ENCODE measurements around the gene TDRD9.
A peak's percentile ranks its signal among the peaks of the same experiment; 100 is the strongest.
"Not testable (repeated sequence)": the region's sequence is repeated elsewhere in the genome, so short reads cannot be mapped to it uniquely, and the experiment has no call there.

The TDRD9 gene

DNA sequence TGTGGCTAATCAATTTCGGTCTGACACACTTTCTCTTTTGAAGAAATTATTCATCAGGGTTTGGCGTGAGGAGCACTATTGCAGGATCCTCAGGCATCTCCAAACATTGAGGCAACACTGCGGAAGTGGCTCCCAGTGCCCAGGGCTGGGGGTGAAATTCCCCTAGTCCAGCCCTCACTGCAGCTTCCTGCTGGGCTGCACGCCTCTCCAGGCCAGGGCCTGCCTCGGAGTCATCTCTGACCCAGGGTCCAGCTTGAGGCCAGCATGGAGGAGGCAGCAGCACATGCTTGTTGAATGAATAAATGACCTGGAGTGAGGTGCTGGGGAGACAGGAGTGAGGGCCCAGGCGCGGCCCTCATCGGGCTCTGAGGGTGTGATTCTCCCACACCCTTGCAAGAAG, 36.0 kb upstream of the TDRD9 start:
- no peak for DNase-seq (ENCODE audit: low read depth)

DNA sequence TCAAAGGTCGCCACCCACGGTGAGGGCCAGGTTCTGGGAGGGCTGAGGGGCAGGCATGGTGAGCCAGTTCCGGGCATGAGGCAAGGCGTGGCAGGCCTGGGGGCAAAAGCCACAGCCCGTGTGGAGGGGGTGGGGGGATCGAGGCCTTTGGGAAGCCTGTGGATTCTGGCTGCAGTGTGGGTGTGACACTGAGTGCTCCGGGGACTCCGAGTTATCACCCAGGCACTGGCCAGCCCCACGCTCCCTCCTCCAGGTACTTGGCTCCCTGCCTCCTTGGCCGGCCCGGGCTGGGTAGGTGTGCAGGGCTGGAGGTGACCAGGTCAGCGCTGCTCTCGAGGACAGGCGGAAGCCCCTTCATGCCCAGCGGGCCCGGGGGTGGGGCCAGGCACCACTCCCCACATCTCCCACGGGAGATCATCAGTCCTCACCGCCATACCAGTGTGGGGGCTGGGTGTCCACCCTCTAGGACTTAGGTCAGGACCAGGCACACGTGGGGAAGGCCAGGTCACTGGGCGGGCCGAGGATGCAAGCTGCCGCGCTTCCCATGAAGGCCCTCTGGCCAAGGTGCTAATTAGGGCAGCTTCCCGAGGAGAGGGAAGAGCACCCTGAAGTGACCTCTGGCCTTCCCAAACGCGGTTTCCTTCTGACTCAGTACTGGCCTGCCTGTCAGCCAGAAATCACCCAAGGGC, 34.1 kb upstream of the TDRD9 start:
- DNase-seq (ENCODE audit: low read depth), result no peak

DNA sequence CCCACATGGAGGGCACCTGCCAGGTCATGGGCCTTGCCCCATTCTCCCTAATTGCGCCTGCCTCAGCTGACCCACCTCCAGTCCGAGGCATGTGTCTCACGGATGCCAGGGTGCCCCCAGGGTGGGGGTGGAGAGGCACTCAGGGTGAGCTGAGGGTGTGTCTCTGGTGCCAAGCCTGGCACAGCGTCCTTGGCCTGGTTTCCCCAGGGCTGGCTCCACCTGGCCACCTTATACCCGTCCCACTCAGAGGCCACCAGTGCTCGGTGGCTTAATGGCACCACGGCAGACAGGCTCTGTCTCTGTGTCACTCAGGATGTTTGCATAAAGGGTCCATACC, 33.6 kb upstream of the TDRD9 start:
- DNase-seq (ENCODE audit: low read depth), result no peak

- DNase-seq (ENCODE audit: low read depth), result no peak
These were observed 31.7 kb upstream of the TDRD9 start for GRCh38 chr14:103896578-103896977.

DNA sequence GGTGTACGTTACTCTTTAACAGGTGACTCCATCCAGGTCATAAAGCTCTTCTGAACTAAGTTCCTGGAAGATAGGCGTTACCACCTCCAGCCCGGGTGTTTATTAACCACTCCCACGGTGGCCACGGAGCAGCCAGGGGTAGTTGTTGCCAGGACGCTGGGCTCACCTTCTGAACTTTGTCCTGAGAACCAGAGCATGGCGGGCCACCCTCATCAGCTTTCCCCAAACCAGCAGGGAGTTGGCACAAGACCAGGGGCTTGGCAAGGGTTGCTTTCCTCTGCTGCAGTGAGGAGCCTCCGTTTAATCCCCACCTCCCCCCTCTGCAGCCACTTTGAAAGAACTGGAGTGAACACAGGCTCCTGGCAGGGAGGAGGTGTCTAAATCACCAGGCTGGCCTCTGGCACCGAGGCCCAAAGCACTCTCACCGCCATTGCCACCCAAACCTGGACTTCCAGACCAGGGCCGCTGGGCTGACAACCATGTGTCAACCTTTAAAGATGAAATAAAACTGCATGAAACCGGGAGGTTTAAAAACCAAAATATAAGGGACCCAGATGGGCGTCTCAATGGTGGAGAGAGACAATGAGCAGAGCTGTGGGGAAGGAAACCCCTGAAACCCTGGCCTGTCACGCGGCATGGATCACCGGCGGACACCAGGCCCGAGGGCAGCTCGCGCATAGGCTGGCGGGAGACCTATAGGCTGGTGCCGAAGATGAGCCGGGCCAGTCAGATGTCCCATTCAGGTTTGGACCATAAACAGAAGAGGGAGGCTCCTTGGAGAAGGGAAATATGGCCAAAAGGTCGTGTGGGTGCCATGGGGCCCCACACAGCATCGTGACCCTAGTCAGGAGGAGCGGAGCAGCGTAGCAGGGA, 30.9 kb upstream of the TDRD9 start:
- DNase-seq (ENCODE audit: low read depth), result no peak

- DNase-seq (ENCODE audit: low read depth), result no peak
These were observed 30.1 kb upstream of the TDRD9 start for GRCh38 chr14:103898204-103898603.

DNA sequence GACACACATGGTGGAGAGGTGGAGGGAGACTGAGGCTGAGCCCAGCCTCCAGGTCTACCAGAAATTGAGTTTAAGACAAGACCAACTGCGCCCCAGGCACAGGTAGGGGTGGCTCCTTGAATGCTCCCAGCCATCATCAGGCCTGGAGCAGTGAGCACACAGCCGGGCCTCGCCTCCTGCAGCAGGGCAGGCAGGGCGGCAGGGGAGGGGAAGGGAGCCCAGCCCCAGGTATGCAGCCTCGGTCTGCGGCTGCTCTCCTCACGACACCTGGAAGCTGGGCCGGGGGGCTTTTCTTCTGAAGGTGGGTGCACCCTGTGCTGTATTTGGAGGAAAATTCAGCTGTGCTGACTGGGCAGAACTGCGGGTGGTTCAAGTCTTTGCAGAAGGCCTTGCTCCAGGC, 29.5 kb upstream of the TDRD9 start:
- DNase-seq (ENCODE audit: low read depth), result no peak

DNA sequence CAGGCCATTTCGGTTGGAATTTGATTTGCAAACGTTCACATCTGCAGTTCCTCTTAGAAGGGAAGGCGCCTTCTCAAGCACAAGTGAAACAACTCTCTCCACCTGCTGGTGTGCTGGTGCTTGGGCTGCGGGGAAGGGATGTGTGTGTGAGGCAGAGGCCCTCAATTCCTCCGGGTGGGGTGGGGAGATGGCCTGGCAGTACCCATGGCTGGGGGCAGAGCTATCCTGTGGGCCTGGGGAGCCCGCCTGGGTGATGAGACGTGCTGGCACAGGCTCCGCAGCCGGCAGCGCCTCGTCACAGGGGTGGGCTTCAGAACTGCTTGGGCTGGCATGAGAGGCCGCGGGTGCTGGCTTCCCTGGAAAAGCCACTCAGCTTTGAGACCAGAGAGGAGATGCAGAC, 28.9 kb upstream of the TDRD9 start:
- DNase-seq (ENCODE audit: low read depth), result no peak

DNA sequence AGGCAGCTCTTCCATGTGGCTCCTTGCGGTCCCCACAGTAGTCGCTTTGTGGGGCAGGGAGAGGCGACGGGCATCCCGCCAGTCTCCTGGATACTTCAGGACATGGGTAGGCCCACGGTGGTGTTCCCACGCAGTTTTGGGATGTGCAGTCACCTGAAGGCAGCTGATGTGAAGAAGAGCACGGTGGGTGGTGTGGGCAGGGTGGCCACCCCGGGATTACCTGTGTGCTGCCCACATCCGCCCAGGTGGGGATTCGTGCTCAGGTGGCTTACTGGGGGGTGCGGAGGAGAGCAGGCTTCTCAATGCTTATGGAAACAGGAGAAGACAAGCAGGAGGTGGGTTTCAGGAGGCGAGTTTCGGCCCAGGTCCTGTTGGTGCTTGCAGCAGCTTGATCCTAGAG, 28.4 kb upstream of the TDRD9 start:
- no peak for DNase-seq (ENCODE audit: low read depth)

DNA sequence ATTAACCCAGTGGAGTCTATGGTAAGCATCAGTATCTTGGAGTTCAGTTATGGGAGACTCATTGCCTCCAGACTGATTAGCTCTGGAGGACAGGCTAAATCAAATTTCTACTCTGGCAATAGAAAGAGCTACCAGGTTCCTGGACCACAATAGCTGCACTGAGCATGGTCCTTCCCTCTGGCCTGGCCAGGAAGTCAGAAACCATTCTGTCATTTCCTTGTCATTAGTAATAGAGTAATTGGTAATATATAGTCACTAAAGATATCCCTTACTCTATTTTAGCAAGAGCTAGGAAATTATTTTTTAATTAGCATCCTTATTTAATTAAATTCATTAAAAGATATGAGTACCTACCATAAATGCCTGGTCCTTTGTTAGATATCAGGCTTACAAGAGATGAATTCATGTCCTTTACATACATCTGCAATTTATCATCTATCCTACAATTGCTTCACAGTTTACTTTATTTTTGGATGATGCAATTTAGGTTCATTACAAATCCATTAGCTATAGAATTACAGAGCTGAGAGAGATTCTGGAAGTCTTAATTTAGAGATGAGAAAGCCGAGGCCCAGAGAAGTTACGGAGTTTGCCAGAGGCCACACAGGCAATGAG, 23.7 kb upstream of the TDRD9 start:
- no peak for DNase-seq (ENCODE audit: low read depth)

GRCh38 chr14:103905842-103906456, 22.3 kb upstream of the TDRD9 start:
- DNase-seq (ENCODE audit: low read depth), result no peak

DNA sequence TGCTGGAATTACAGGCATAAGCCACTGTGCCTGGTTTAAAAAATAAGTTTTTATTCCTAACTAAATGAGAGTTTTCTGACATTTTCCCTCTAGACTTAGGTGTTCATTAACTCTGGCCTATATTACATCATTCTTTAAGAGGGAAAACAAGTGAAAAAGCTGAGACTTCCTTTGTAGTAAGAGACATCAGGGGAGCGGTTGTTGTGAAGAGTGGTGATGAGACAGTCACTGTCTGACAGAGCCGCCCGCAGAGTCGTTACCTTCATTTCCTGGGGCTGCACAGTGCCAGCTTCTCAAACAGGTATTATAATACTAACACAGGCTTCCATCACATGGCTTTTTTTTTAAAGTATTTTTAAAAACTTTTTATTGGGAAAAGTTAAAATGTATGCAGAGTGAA, 19.7 kb upstream of the TDRD9 start:
- DNase-seq (ENCODE audit: low read depth), result no peak

DNA sequence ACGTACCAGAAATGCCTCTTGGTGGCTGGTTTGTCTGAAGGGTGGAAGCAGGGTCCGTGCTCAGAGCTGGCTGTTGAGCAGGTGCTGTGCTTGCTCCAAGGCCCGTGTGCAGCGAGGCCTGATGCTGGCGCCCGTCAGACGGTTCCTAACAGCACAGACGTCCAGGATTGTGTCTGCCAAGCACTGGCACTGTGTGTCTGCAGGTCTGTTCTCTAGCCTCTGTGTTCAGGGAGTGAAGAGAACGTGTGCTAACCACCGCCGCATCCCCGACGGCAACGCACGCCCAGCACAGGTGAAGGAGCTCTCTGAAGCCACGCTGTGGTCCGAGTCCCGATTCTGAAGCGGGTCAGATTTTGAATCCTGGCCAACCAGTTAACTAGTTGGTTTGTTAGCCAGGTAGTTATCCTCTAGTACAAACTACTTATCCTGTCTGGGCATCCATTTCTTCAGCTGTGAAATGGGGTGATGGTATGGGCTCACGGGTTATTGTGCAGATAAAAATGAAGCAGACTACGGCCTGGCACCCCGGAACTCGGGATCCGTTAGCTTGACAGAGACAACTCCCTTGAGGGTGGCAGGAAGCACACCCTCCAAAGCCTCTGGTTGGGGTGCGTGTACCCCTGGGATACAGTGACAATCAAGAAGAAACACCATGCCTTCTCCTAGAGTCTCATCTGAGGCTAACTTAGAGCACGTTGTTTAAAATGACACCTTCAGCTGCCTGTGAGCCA, 18.6 kb upstream of the TDRD9 start:
- DNase-seq (ENCODE audit: low read depth), result no peak

- DNase-seq (ENCODE audit: low read depth), result peak; percentile 40
These were observed 17.9 kb upstream of the TDRD9 start for GRCh38 chr14:103910262-103910935.

- DNase-seq (ENCODE audit: low read depth), result no peak
These were observed 17.3 kb upstream of the TDRD9 start for GRCh38 chr14:103910984-103911383.

DNA sequence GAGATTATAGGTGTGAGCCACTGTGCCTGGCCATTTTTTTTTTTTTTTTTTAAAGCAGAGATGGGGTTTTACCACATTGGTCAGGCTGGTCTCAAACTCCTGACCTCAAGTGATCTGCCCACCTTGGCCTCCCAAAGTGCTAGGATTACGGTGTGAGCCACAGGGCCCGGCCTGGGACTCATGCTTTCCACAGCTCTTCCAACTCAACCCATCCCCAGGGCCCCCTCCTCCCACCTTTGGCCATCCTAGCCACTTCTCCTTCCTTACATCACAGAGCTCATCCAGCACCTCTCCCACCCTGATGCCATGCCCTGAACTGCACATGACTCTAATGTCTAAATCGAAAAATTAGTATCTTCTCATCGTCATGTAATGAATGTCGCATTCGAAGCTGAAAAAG, 12.6 kb upstream of the TDRD9 start:
- no peak for DNase-seq (ENCODE audit: low read depth)

DNA sequence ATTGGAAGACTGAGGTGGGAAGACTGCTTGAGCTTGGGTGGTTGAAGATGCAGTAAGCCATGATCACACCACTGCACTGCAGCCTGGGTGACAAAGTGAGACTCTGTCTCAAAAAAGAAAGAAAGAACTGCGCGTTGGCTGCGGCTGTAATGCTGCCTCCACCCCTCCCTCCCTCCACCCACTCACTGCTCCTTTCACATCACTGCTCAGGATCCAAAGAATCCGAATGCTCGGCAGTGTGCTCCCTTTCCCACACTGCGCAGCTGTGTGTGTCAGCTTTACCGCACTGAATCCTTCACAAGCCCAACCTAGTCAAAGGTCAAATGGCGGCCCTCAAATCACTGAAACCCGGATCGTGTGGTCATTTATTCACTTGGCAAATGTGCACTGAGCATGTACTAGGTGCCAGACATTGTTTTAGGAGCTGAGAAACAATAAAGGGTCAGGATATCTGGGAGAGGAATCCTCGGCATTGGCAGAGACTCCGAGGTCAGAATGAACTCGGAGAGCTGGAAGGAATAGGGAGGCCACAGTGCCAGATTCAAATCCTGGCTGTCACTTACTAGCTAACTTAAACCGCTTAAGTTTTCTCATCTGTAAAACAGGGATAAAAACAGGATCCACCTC, 11.5 kb upstream of the TDRD9 start:
- DNase-seq (ENCODE audit: low read depth), result no peak

GRCh38 chr14:103920981-103921854, 7.0 kb upstream of the TDRD9 start:
- peak; percentile 90 for DNase-seq (ENCODE audit: low read depth)

GRCh38 chr14:103921855-103922200, 6.4 kb upstream of the TDRD9 start:
- not testable (repeated sequence) for DNase-seq (ENCODE audit: low read depth)

DNA sequence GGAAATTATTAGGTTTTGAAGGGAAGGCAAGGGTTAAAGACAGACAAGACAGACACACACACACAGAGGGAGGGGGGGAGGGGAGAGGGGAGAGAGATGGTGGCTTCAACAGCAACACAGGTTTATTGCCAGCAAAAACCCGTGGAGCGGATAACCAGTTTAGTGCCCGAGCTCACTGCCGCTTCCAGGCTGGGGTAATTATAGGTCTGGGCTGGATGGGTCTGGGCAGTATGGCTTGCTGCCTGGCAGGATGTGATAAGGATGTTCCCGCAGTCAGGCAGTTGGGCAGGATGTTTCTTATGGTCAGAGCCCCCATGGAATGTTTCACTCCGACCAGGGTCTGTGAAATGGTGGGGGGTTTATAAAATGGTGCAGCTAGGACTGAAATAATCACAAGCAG, 4.4 kb upstream of the TDRD9 start:
- no peak for DNase-seq (ENCODE audit: low read depth)

Measured in stimulated activated CD8-positive, alpha-beta memory T cell treated with anti-CD3 and anti-CD28 coated beads, Interleukin-15, amount 100 ng/mL, for 1 hour (primary cell).